DND-41 (cell line): ENCODE data around the gene PLXDC1.
"Not testable (repeated sequence)": the region's sequence is repeated elsewhere in the genome, so short reads cannot be mapped to it uniquely, and the experiment has no call there.

Experiments used
- ATAC-seq: fragments of 200-7000 bp; cut with Tn5 transposase; 3 replicates; pipeline ENCODE4 v1.9.1; 2021; ENCODE audit warnings: low read depth; ENCODE audit not compliant: insufficient read depth
- DNase-seq: peaks from one replicate; pipeline ENCODE4 v3.0.0-alpha.2; 2020
- H2AFZ ChIP-seq: 2 replicates; pipeline ENCODE4 v1.6.0; 2012; ENCODE audit warnings: low read depth, low read length
- H3K27ac ChIP-seq: 2 replicates; pipeline ENCODE4 v1.5.1; 2012; ENCODE audit warnings: low read length, inconsistent platforms
- H3K27me3 ChIP-seq: fragments of 200-600 bp; sonication (generic); 2 replicates; pipeline ENCODE4 v1.6.0; 2012; ENCODE audit warnings: low read length, mild to moderate bottlenecking, inconsistent platforms; ENCODE audit not compliant: insufficient read depth, poor library complexity
- H3K36me3 ChIP-seq: 2 replicates; pipeline ENCODE4 v1.5.1; 2012; ENCODE audit warnings: low read length, inconsistent platforms; ENCODE audit not compliant: insufficient read depth
- H3K4me1 ChIP-seq: 2 replicates; pipeline ENCODE4 v1.5.1; 2012; ENCODE audit warnings: mild to moderate bottlenecking, low read length; ENCODE audit not compliant: insufficient read depth
- H3K4me2 ChIP-seq: 2 replicates; pipeline ENCODE4 v1.6.0; 2012; ENCODE audit warnings: mild to moderate bottlenecking, moderate library complexity, low read length, inconsistent platforms; ENCODE audit not compliant: insufficient read depth
- H3K4me3 ChIP-seq, 2 experiments: fragments of 200-600 bp in 1 of 2; shearing (Covaris generic) in 1 of 2; 2 replicates each; pipeline ENCODE4 v1.5.1; 2012 to 2016; ENCODE audit warnings: inconsistent platforms in 2 of 2, low read length in 2 of 2, mild to moderate bottlenecking in 2 of 2, low read depth in 1 of 2, moderate library complexity in 1 of 2
- H3K79me2 ChIP-seq: 2 replicates; pipeline ENCODE4 v1.6.0; 2012; ENCODE audit warnings: low read length, inconsistent platforms; ENCODE audit not compliant: insufficient read depth
- H3K9ac ChIP-seq: 2 replicates; pipeline ENCODE4 v1.6.0; 2012; ENCODE audit warnings: low read depth, mild to moderate bottlenecking, inconsistent platforms, low read length, moderate library complexity
- H3K9me3 ChIP-seq: 2 replicates; pipeline ENCODE4 v1.5.1; 2012; ENCODE audit warnings: low read length, moderate library complexity, mild to moderate bottlenecking, inconsistent platforms; ENCODE audit not compliant: insufficient read depth, severe bottlenecking
- H4K20me1 ChIP-seq: 2 replicates; pipeline ENCODE4 v1.6.0; 2012; ENCODE audit warnings: low read length; ENCODE audit not compliant: insufficient read depth
- CTCF ChIP-seq: IDR thresholded peaks from 2 replicates; pipeline ENCODE4 v1.5.1; 2012; ENCODE audit warnings: borderline replicate concordance, low read length, moderate library complexity, mild to moderate bottlenecking; ENCODE audit not compliant: poor library complexity, severe bottlenecking; ENCODE audit errors: extremely low read depth
- EZH2 ChIP-seq: IDR thresholded peaks from 3 replicates; pipeline ENCODE4 v1.6.1; 2012; ENCODE audit warnings: borderline replicate concordance, low read depth, mild to moderate bottlenecking, moderate library complexity, low read length, inconsistent platforms; ENCODE audit not compliant: severe bottlenecking

PLXDC1 gene

DNA sequence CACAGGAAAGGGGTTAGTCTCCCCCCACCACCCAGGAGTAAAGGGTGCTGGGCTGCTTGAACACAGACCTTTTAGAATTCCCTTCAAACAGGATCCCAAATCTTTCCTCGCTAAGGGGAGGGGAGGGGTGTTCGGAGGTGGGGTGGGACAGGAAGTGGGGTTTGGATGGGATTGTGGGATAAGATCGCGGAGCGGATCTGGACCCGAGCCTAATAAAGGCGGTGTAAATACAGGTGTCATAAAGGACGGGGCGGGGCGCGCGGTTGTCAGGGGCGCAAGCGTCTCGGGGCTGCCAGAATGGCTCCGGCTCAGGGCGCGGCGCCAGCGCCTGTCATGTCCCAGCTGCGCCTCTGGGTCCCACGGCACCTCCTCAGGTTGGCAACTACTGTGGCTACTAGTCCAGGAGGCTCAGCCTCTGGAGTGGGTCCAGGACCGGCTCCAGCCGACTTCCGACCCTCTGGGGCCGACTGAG, 124.4 kb downstream of the PLXDC1 start:
- no peaks in the 10 kb centered on the region for H3K36me3 ChIP-seq
- no peak overlapping the region for H3K4me3 ChIP-seq
- no peak overlapping the region for H3K4me2 ChIP-seq
- no peak for TF ChIP-seq CTCF
- TF ChIP-seq EZH2, result no peak
- H3K27ac ChIP-seq, result no peak overlapping the region
- peaks cover 13% of the 10 kb centered on the region for H3K27me3 ChIP-seq
- no peaks in the 10 kb centered on the region for H3K9me3 ChIP-seq
- H4K20me1 ChIP-seq, result no peaks in the 10 kb centered on the region
- DNase-seq (peak; percentile 18), ATAC-seq (peak; percentile 44; the same call in 2 of the 3 replicates)
- no peak overlapping the region; the same call in 1 of the 2 replicates for H2AFZ ChIP-seq
- no peak overlapping the region for H3K9ac ChIP-seq
- peaks cover 6% of the 10 kb centered on the region; the same call in 1 of the 2 replicates for H3K4me1 ChIP-seq
- H3K79me2 ChIP-seq, result no peaks in the 10 kb centered on the region

- H3K4me1 ChIP-seq, H3K27ac ChIP-seq, H3K36me3 ChIP-seq, H4K20me1 ChIP-seq, H3K4me3 ChIP-seq, H3K4me2 ChIP-seq, H3K79me2 ChIP-seq, DNase-seq, H3K9ac ChIP-seq, H2AFZ ChIP-seq, H3K9me3 ChIP-seq, ATAC-seq: not testable (repeated sequence)
- peaks cover 13% of the 10 kb centered on the region for H3K27me3 ChIP-seq
Observed at GRCh38 chr17:39026346-39026745, 125.1 kb downstream of the PLXDC1 start.

DNA sequence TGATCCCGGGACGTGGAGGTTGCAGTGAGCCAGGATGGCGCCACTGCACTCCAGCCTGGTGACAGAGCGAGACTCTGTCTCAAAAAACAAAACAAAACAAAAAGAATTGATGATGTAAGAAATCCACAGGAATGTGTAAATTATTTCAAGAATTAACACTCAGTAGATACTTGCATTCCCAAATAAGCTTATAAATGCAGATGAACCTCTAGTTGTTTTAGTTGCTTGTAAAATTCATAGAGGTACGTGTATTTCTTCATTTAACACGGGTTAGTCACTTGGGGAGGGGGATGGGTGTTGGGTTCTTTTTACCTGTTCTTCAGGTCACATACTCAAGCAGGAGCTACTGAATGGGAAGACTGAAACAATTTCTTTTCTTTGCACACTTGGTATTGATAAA, 128.5 kb downstream of the PLXDC1 start:
- no peak overlapping the region for H3K27ac ChIP-seq
- ATAC-seq (no peak), DNase-seq (no peak)
- H2AFZ ChIP-seq, result no peak overlapping the region
- H3K36me3 ChIP-seq, result no peaks in the 10 kb centered on the region
- no peak overlapping the region for H3K9ac ChIP-seq
- H3K4me1 ChIP-seq, result peaks cover 13% of the 10 kb centered on the region
- TF ChIP-seq CTCF, result no peak
- TF ChIP-seq EZH2, result no peak
- H3K79me2 ChIP-seq, result no peaks in the 10 kb centered on the region
- no peak overlapping the region for H3K4me3 ChIP-seq
- no peaks in the 10 kb centered on the region for H3K9me3 ChIP-seq
- peaks cover 13% of the 10 kb centered on the region for H3K27me3 ChIP-seq
- H4K20me1 ChIP-seq, result no peaks in the 10 kb centered on the region
- no peak overlapping the region for H3K4me2 ChIP-seq

- H3K4me2 ChIP-seq, H3K27me3 ChIP-seq, ATAC-seq, H3K36me3 ChIP-seq, H3K79me2 ChIP-seq, DNase-seq, H3K4me3 ChIP-seq, H3K9me3 ChIP-seq, H4K20me1 ChIP-seq, H2AFZ ChIP-seq, H3K27ac ChIP-seq, H3K9ac ChIP-seq: not testable (repeated sequence)
- peaks cover 20% of the 10 kb centered on the region for H3K4me1 ChIP-seq
Observed at GRCh38 chr17:39020037-39020436, 131.4 kb downstream of the PLXDC1 start.
